Measurements from ENCODE around the gene TCERG1. TPM values are rescaled to one million over a fixed set of nuclear protein-coding genes. Genes with fewer than 3 reads are reported as not detected.

Gene TCERG1
- total RNA-seq, 4 donors from 2014 or later, result 28.1 to 38.6 (median 29.9) TPM

GRCh38 chr5:146401021-146401420 is 46.1 kb upstream of the TCERG1 start:
- no peak overlapping the region for H3K27ac ChIP-seq (replicated peaks in 1 of 4)
- WGBS, result 59% methylated on average over 9 of the region's 9 CpGs
- peak; percentile 78 for DNase-seq (ENCODE audit: extremely low spot score)
- H3K4me1 ChIP-seq, result no peaks in the 10 kb centered on the region
- intact Hi-C loops (cut with DNase I), result no loop called here
- peaks cover 0 to 18% (median 0%) of the 10 kb centered on the region in 4 donors for H3K27me3 ChIP-seq
- no peaks in the 10 kb centered on the region for H3K9me3 ChIP-seq
- no peak overlapping the region for H3K4me3 ChIP-seq
- H3K36me3 ChIP-seq, result no peaks in the 10 kb centered on the region
- TF ChIP-seq POLR2A (IDR thresholded peaks at IDR 0.05; ENCODE audit: low read depth), result no peak

GRCh38 chr5:146402949-146403348 is 44.2 kb upstream of the TCERG1 start:
- Histone ChIP-seq H3K27ac (replicated peaks in 1 of 4) (no peak overlapping the region), H3K4me1 (no peaks in the 10 kb centered on the region), H3K27me3 (peaks cover 0 to 16% (median 0%) of the 10 kb centered on the region in 4 donors), H3K4me3 (no peak overlapping the region), H3K36me3 (no peaks in the 10 kb centered on the region), H3K9me3 (no peaks in the 10 kb centered on the region)
- peak; percentile 90 for DNase-seq (ENCODE audit: extremely low spot score)
- intact Hi-C loops (cut with DNase I), result no loop called here
- TF ChIP-seq POLR2A (IDR thresholded peaks at IDR 0.05; ENCODE audit: low read depth) (no peak), POLR2AphosphoS5 (IDR thresholded peaks at IDR 0.05) (no peak), CTCF (IDR thresholded peaks at IDR 0.05) (no peak), EP300 (IDR thresholded peaks at IDR 0.05) (no peak)
- WGBS, result 62% methylated on average over 3 of the region's 4 CpGs

- DNase-seq (ENCODE audit: extremely low spot score), result peak; percentile 31
- 35% methylated on average over 11 of the region's 11 CpGs for WGBS
- H3K4me3 ChIP-seq, result no peak overlapping the region
- H3K4me1 ChIP-seq, result no peaks in the 10 kb centered on the region
- no peak overlapping the region for H3K27ac ChIP-seq (replicated peaks in 1 of 4)
- no peaks in the 10 kb centered on the region for H3K36me3 ChIP-seq
- H3K27me3 ChIP-seq, result no peaks in the 10 kb centered on the region
- no peak for TF ChIP-seq POLR2A (IDR thresholded peaks at IDR 0.05; ENCODE audit: low read depth)
- TF ChIP-seq POLR2AphosphoS5 (IDR thresholded peaks at IDR 0.05), result no peak
- TF ChIP-seq EP300 (IDR thresholded peaks at IDR 0.05), result no peak
- TF ChIP-seq CTCF (IDR thresholded peaks at IDR 0.05), result no peak
- intact Hi-C loops (cut with DNase I), result no loop called here
- H3K9me3 ChIP-seq, result no peaks in the 10 kb centered on the region
Observed at GRCh38 chr5:146409054-146409671, 38.0 kb upstream of the TCERG1 start.

- intact Hi-C loops (cut with DNase I), result no loop called here
- WGBS, result 84% methylated on average over 2 of the region's 2 CpGs
- H3K9me3 ChIP-seq, result no peaks in the 10 kb centered on the region
- H3K36me3 ChIP-seq, result no peaks in the 10 kb centered on the region
- H3K4me3 ChIP-seq, result no peak overlapping the region
- H3K27ac ChIP-seq (replicated peaks in 1 of 4), result no peak overlapping the region
- no peaks in the 10 kb centered on the region for H3K4me1 ChIP-seq
- no peaks in the 10 kb centered on the region for H3K27me3 ChIP-seq
- peak; percentile 45 for DNase-seq (ENCODE audit: extremely low spot score)
- TF ChIP-seq POLR2A (IDR thresholded peaks at IDR 0.05; ENCODE audit: low read depth) (no peak), EP300 (IDR thresholded peaks at IDR 0.05) (no peak), POLR2AphosphoS5 (IDR thresholded peaks at IDR 0.05) (no peak), CTCF (IDR thresholded peaks at IDR 0.05) (no peak)
Observed at GRCh38 chr5:146410272-146410671, 36.9 kb upstream of the TCERG1 start.

GRCh38 chr5:146419696-146420095 is 27.4 kb upstream of the TCERG1 start:
- H3K9me3 ChIP-seq, result no peaks in the 10 kb centered on the region
- intact Hi-C loops (cut with DNase I), result loop anchor here (10.0 kb wide), 1 partner anchor 235 kb away; the partner anchor contains the start of gene LARS1
- no peak overlapping the region for H3K4me3 ChIP-seq
- H3K27me3 ChIP-seq, result peaks cover 0 to 10% (median 0%) of the 10 kb centered on the region in 4 donors
- DNase-seq (ENCODE audit: extremely low spot score), result no peak
- H3K27ac ChIP-seq (replicated peaks in 1 of 4), result no peak overlapping the region
- TF ChIP-seq CTCF (IDR thresholded peaks at IDR 0.05) (no peak), POLR2A (IDR thresholded peaks at IDR 0.05; ENCODE audit: low read depth) (no peak), EP300 (IDR thresholded peaks at IDR 0.05) (no peak), POLR2AphosphoS5 (IDR thresholded peaks at IDR 0.05) (no peak)
- H3K36me3 ChIP-seq, result no peaks in the 10 kb centered on the region
- no peaks in the 10 kb centered on the region for H3K4me1 ChIP-seq

All from esophagus muscularis mucosa (tissue), 4 donors.